ENCODE data around the gene THADA.

The THADA gene

GRCh38 chr2:43349904-43350303 is 245.9 kb downstream of the THADA start:
- no peak for DNase-seq (ENCODE audit: low read depth)

DNA sequence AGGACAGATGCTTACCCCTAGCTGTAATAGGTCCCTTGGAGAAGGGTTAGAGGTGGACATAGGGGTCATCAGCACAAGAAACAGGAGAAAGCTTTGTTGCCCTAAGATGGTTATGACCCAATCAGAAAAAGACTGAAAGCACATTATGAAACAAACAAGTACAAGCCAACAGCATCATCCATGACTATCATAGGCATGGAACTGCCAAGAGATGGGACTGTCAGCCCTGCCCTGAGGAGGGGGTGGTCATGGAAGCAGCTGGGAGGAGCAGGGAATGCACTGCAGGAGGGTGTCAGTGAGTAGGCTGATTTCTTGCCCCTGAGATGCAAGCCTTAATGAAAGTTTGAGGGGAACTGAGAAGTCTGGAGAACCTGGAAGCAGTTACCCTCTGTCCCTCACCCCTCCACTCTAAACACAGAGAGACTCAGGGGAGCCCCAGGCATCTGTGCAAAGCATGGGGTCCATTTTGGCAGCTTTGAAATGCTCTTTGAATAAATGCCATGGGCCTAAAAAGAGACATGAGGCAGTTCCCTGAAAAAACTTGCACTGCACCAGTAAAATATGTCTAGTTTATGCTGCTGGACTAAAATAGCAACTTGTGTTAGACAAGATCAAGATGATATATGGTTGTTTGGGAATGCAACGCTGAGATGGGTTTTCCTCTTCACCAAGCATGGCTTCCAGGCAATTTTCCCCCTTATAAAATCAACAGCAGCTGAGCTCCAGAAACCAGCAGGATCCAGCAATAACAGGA is 246.8 kb downstream of the THADA start:
- no peak for DNase-seq (ENCODE audit: low read depth)

DNA sequence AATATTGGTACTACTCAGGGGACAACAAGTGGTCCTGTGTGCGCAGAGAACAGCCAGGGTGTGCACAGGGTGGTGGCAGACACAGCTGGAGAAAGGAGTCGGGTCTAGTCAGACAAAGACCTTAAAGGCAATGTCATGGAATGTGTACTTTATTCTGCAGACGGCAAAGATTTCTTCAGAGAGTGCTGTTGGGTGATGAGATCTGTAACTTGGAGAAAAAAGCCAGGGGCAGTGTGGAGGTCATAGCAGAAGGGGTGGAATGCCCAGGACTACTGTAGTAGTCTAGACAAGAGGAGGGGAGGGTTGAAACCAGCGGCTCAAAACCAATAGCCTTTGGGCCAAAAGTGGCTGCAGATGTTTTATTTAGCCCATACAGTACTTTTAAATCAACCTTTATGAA is 248.1 kb downstream of the THADA start:
- DNase-seq (ENCODE audit: low read depth) = no peak

DNA sequence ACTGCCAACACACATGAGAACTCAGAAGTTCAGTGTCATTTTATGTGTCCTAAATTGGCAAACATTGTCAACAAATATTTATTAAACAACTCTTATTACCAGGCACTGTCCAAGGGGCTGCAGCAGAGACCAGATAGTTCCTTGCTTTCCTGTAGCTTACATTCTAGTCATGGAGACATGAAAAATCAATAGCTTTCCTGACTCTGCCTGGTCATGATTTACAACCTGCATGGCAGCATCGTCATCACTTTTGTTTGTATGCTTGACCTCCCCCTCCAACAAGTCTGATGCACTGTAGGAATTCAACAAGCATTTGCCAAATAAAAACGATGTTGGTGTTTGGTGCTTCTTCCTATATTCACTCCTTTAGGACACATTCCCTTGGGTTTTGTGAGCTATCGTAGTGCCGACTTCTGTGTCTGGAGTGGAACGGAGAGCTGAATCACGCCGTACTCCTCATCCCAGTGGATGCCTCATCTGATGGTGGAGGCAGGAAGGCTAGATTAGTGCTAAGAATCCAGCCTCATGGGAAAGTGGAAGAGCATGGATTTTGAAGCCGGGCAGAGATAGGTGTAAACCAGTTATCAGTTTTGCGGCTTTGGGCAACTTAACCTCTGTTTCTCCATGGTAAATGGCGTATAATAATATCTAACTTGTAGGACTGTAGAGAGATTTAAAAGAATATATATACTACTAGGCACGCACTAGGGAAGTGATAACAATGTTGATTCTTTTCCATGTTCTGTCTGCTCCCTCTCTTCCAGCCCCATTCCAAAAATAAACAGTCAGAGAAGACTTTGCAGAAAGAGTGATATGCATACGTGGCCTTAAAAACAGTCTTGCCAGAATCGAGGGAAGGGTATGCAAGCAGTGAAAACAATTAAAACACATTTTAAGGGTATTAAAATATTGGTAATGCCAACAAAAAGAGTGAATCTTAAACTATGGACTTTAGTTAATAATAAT is 249.0 kb downstream of the THADA start:
- no peak for DNase-seq (ENCODE audit: low read depth)

DNA sequence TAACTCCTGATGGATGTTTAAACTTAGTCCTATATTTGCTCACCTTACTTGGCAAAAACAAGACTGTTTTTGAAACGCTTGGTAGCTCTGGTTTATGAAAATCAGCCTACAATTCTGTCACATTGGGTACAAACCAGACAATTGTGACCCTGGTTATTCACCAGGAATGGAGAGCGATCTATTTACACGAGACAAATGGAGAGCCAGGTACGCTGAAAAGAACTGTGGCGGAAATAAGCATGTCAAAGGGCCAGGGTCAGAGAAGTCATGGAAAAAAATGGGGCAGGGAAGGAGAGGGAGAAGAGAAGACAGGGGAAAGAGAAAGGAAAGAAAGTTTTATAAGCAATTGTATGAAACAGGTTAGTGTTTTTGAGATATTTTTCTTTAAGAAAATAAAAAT is 250.0 kb downstream of the THADA start:
- no peak for DNase-seq (ENCODE audit: low read depth)

DNA sequence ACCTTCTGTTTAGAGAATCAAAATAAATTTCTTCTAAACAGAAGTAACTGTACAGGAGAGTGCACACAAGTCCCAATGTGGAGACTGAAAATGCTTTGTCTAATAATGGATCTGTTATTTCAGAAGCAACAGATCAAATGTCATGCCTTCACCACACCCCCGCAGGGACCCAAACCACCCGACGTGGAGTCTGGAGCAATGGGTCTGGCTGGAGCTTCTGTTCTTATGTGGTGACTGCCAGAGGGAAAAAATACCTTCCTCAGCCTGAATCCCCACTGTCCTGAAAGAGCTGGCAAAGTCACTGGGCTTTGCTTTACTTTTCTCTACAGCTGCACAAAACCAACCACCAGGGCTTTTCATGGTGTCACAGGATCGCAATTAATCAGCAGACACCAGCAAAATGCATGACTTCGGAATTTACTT is 250.4 kb downstream of the THADA start:
- no peak for DNase-seq (ENCODE audit: low read depth)

GRCh38 chr2:43344868-43345373 is 250.9 kb downstream of the THADA start:
- DNase-seq (ENCODE audit: low read depth) = no peak

- no peak for DNase-seq (ENCODE audit: low read depth)
These were observed 252.1 kb downstream of the THADA start for GRCh38 chr2:43343573-43344304.

DNA sequence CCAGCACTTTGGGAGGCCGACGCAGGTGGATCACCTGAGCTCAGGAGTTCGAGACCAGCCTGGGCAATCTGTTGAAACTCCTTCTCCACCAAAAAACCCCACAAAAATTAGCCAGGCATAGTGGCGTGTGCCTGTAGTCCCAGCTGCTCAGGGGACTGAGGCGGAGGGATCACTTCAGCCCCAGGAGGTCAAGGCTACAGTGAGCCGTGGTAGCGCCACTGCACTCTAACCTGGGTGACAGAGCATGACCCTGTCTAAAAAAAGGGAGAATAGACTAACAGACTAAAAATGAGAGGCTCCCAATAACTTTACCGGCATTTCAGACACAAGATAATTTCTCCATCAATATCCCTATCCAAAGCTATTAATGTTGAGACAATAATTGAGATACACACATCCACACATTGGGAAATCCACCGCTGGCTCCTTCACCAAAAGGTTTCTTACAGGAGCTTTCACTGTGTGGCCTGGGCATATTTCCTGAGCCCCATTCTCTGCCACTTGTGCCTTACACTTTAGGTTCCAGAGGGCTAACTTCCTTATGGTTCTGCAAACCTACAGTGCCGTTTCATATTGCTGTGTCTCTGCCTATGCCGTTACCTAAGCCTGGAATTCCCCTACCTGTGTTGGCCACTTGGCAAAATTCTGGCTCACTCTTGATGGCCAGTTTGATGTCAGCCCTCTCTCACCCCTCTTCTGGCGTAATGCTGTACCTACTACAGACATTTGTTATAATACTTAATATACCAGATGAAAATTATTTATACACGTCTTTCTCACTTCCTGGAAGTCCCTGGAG is 253.7 kb downstream of the THADA start:
- no peak for DNase-seq (ENCODE audit: low read depth)

DNA sequence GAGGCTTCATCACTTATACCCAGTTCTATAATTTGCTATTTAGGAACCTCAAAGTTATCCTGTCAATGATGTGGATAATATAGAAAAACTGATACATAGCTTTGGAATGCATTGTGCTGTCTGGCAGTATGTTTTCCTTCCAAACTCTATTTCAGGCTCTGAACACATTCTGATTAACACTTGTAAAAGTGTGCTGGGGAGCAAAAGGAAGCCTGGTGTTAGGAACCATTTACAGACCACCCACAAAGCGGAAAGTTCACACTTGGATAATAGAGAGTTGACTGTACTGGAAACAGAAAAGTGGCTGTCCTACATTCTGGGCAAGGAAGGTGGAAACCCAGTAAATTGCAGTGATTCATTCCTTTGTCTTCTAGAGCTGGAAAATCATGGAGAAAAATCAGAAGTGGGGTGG is 254.9 kb downstream of the THADA start:
- DNase-seq (ENCODE audit: low read depth) = no peak

DNA sequence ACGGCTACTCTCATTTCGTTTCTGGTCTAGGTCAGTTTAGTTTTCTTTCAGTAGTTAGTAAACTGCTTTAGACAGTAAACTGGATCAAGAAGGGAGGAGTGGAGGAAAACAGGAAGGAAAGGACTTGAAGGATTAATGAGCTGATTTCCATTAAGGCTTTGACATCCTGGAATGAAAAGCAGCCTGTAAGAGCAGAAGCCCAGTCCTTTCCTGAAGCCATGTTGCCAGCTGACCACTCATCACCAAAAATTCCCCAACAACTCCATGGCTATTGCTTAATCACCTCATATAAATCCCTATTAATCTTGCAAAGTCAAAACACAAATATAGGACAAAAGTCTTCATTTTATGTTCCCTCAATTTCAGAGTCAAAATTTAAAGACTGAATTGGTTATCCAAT is 255.8 kb downstream of the THADA start:
- DNase-seq (ENCODE audit: low read depth) = no peak

DNA sequence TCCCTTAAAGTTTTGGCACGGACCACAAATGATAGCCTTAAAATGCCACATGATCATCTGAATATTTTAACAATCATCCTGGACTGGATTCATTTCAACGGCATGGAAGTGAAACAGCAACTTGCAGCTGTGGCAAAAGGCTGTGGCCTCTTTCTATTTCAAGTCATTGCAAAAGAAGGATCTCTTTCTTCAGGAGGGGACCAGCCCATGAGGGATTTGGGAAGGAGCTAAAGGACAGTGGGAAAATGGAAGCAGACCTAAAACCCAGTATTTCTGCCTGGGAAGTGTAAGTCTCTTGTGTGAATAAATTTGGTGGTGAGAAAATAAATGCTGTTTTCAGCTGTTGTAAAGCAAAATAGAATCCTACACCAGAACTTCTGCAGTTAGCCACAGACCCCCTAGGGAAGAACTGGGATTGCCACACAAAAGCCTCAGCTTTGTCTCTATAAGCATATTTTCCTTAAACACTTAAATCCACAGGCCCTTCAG is 262.1 kb downstream of the THADA start:
- DNase-seq (ENCODE audit: low read depth) = no peak

DNA sequence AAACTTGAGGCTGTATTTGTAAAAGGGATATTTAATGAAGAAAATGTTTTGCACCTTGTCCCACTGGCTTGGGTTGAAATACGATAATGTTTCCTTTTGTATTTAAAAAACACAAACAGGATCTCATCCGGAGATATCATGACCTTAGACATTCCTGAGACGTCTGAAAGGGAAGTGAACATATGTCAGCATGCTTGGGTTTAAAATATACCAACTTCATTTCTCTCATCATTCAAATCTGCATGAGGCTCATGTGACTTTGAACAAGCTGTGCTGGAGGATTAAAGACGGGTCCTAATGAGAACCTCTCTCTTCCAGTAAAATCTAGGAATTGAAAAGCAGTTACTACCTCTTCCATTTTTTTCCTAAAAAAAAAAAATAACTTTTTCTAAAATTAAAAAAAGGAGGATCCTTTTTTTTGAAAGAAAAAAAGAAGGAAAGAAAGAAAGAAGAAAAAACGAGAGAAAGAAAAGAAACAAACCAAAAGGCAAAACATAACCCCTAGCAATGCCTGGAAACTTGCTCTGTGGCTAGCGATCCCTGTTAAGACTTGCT is 262.7 kb downstream of the THADA start:
- no peak for DNase-seq (ENCODE audit: low read depth)

DNA sequence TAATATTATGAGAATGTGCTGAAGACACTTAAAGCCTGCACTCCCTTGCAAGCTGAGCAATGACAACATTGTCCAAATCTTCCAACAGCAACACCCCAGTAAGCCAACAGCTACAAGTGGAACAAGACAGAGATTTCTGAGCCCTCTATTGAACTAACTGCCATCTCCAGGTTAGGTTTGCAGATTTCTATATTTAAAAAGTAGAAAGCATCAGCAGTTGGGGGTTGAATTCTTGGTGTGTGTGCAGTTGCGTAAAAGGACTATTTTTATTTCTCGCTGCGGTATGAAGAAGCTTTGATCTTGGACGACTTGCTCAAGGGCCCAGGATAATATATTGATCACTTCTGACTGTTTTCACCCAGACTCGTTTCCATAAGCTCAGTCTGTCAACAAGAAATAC is 263.2 kb downstream of the THADA start:
- no peak for DNase-seq (ENCODE audit: low read depth)

- no peak for DNase-seq (ENCODE audit: low read depth)
These were observed 264.4 kb downstream of the THADA start for GRCh38 chr2:43331422-43331821.

DNA sequence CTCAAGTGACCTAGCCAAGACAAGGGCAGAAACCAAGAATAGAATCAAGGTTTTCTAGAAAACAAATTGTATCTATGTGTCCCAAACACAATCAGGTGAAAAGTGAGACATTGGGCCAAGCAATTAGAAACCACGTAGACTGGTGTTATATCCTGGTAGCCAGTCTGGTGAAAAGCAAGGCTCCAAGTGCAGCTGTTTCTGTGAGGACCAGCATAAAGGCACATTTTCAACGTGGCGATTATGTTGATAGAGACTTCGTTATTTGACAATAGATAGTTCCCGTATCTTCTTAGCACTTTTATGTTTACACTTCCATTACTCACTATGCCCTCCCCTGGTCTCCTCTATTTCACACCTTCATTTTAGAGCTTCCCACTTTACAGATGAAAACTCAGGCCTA is 266.2 kb downstream of the THADA start:
- DNase-seq (ENCODE audit: low read depth) = no peak

DNA sequence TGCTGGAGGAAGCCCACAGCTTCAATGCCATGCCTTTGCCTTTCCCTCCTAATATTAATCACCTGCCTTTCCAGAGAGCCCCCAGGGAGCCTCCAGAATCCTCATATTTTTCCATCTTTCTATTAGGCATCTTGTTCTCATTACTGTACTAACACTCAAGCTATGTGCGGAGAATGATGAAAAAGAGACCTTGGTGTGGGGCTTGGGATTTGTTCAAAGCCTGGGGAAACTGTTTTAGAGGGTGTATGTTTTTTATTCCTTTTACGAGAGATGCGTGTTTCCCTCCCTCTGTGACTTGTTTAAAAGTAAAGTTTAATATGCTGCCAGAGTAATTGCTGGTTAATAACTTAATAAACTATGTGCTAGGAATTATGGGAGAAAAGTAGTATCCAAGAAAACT is 267.0 kb downstream of the THADA start:
- DNase-seq (ENCODE audit: low read depth) = no peak

DNA sequence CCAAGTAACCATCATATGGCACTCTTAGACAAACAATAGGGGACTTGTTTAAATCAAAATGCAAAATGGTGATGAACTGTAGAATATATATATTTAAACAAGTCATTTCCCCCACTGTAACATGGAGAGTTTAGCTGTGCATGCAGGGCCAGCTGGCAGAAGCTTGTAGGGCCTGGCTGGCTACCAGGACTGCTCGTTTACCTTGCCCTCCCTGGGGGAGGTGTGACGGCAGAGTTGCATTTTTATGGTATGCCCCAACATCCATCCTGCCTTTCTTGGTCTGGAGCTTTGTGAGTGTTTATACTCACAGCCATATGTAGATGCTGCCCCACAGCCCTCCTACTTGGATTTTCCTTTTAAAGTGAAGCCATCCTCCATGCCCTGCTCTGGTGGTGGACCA is 267.7 kb downstream of the THADA start:
- no peak for DNase-seq (ENCODE audit: low read depth)

GRCh38 chr2:43327119-43327518 is 268.7 kb downstream of the THADA start:
- DNase-seq (ENCODE audit: low read depth) = no peak

DNA sequence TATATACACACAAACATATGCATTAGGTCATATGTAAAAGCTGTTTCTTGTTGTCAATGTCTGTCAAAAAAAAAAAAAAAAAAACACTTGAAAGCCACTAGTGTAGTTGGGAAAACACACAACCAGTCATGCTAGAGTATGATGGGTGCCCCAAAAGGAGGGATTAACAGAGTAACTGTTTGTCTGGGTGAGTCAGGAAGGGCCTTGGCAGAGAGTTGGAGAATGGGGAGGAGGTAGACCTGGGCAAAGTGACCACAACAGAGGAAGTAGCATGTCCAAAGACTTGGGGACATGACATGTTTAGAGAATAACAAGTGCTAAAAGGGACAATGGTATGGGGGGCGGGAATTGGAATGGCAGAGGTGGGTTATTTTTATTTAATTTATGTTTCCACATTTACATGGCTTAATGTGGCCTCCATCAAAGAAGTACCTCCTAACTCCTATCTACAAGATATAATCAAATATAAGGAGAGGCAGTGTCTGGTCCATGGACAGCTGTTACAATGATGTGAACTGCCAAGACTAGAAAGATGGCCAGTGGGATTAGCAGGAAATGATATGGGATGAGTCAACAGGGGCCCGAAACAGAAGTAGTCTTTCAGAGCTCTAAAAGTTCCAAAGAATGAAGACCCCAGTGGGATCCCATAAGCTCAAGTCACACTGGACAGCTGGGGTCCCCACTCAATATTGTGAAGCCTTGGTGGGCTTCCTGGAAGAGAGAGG is 269.6 kb downstream of the THADA start:
- no peak for DNase-seq (ENCODE audit: low read depth)
